ENCODE results near the gene CCL4L2. TPM values are rescaled to one million over a fixed set of nuclear protein-coding genes. Genes with fewer than 3 reads are reported as not detected.
A peak's percentile ranks its signal among the peaks of the same experiment; 100 is the strongest.
"Not testable (repeated sequence)": the region's sequence is repeated elsewhere in the genome, so short reads cannot be mapped to it uniquely, and the experiment has no call there.

The CCL4L2 gene
- not detected for total RNA-seq
- under 1 TPM in 1 of 4 donors, not detected in 3; 0.38 TPM for polyA plus RNA-seq

DNA sequence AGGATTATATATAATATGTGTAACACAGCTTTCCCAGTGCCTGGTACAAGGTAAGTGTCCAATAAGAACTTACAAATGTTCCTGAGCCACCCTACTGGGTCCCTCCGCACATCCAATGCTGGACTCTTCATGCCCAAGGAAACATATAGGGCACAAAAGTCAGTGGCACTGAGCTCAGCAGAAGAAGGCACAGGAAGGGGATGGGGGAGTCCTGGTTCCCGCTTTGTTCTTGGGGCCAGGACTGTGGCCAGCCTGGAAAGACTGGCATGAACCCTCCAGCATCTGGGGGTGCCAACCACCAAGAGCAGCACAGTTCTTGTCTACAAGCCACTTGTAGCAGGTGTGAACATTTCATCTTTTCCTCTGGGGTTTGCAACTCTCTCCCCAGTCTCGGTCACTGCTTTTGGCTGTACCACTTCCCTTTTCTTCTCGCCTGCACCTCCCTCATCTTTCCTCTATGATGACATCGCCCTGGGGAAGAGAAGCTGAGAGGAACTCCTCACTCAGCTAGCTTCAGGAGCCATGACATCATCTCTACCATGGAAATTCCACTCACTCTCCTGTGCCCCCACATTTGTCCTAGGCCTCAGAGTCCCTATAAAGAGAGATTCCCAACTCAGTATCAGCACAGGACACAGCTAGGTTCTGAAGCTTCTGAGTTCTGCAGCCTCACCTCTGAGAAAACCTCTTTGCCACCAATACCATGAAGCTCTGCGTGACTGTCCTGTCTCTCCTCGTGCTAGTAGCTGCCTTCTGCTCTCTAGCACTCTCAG, at the start of gene CCL4L2:
CCL4L2 (plus strand) TSS at position 625 of the 773 bp plus-strand sequence.
- DNase-seq; H3K27ac ChIP-seq (ENCODE audit: insufficient read depth, low read length, poor library complexity, severe bottlenecking); H3K4me1 ChIP-seq (ENCODE audit: control insufficient read depth, insufficient read depth, low read length, poor library complexity, severe bottlenecking); H3K4me3 ChIP-seq (ENCODE audit: low read depth, low read length); H3K9me3 Mint-ChIP-seq; H3K36me3 ChIP-seq (ENCODE audit: control insufficient read depth, insufficient read depth, low read length); H3K4me3 Mint-ChIP-seq; H3K27me3 ChIP-seq (ENCODE audit: control insufficient read depth, insufficient read depth, low read length); H3K9me3 ChIP-seq (ENCODE audit: control insufficient read depth in 2 of 2, low read length in 2 of 2); H3K36me3 Mint-ChIP-seq; H3K4me1 Mint-ChIP-seq; H3K27ac Mint-ChIP-seq: not testable (repeated sequence)
- peak; percentile 37 to 46 for ATAC-seq (ENCODE audit: low read depth in 2 of 2)
- H3K27me3 Mint-ChIP-seq = peaks cover 23% of the 10 kb centered on the region

DNA sequence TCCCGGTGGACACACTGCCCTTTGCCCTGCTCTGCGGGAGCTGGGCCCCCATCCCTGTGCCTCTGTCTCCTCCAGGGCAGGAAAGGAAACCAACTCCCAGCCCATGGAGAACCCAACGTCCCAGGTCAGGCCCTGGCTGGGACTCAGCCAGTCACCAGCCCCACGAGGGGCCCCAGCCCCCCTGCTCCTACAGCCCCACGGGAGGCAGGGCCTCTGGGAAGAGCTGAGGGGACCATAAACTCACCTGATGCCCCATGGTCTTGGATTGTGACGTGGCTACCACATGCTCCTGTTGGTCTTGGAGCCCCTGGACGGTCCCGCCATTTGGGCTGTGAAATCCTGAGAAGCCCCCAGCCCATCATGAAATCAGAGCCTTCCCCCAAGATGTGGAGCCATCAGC, 42.0 kb upstream of the CCL4L2 start:
- ATAC-seq (ENCODE audit: low read depth in 2 of 2); H3K9me3 Mint-ChIP-seq; H3K27me3 Mint-ChIP-seq; H3K4me1 Mint-ChIP-seq; H3K4me1 ChIP-seq (ENCODE audit: control insufficient read depth, insufficient read depth, low read length, poor library complexity, severe bottlenecking); H3K27me3 ChIP-seq (ENCODE audit: control insufficient read depth, insufficient read depth, low read length); H3K4me3 Mint-ChIP-seq; H3K4me3 ChIP-seq (ENCODE audit: low read depth, low read length); H3K27ac ChIP-seq (ENCODE audit: insufficient read depth, low read length, poor library complexity, severe bottlenecking); H3K27ac Mint-ChIP-seq; H3K36me3 ChIP-seq (ENCODE audit: control insufficient read depth, insufficient read depth, low read length); H3K36me3 Mint-ChIP-seq; H3K9me3 ChIP-seq (ENCODE audit: control insufficient read depth in 2 of 2, low read length in 2 of 2); DNase-seq: not testable (repeated sequence)

DNA sequence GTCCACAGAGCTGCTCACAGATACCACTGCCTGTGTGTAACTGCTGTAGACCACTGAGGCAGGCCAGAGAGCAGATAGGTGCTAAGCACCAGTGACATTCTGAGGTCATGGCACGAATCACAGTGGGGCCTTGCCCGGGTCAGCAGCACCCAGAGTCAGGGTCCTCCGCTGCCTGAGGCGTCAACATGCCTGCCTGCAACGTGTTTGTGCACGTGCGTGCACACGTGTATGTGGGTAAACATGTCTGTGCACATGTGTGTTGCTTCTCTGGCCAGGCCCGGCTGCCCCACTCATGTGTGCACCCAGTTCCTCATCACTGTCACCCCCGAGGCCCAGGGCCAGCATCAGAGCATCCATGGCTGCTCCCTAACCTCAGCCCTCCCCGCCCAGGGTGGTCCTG, 34.3 kb upstream of the CCL4L2 start, which contains the start of gene TBC1D3B:
TBC1D3B (minus strand) TSS at position 101 of the 400 bp plus-strand sequence. CDS start 1,586 bp downstream, outside the sequence.
- not testable (repeated sequence) for H3K36me3 ChIP-seq (ENCODE audit: control insufficient read depth, insufficient read depth, low read length); H3K27ac ChIP-seq (ENCODE audit: insufficient read depth, low read length, poor library complexity, severe bottlenecking); H3K27me3 ChIP-seq (ENCODE audit: control insufficient read depth, insufficient read depth, low read length); H3K4me1 ChIP-seq (ENCODE audit: control insufficient read depth, insufficient read depth, low read length, poor library complexity, severe bottlenecking); ATAC-seq (ENCODE audit: low read depth in 2 of 2); H3K9me3 Mint-ChIP-seq; H3K9me3 ChIP-seq (ENCODE audit: control insufficient read depth in 2 of 2, low read length in 2 of 2); DNase-seq; H3K4me1 Mint-ChIP-seq; H3K36me3 Mint-ChIP-seq; H3K27ac Mint-ChIP-seq; H3K4me3 Mint-ChIP-seq; H3K27me3 Mint-ChIP-seq; H3K4me3 ChIP-seq (ENCODE audit: low read depth, low read length)

DNA sequence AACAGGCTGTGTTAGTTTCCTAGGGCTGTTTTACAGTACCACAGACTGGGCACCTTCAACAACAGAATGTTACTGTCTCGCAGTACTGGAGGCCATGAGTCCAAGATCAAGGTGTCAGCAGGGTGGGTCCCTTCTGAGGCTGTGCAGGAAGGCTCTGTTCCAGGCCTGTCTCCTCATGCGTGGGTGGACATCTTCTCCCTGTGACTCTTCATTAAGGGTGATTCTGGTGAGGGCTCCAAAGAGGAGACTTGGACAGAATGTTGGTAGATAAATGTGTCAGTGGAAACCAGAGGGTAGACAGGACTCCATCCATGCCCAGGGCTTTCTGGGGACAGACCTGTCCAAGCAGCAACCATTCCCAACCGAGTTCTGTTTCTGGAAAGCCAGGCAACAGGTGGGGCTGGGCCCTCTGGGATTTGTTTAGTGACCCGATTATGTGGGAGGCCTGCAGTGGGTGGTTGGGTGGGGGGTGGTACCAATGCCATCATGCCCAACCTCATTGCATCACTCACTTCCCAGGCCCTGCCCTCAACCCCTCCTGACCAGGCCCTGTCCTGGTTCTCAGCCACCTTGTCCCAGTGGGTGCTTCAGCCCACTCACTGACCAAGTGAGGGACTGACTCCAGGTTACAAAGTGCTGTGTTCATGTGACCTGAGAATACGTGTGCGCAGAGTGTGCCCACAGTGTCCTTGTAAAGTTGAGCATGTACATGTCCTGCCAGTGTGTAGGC, 29.3 kb upstream of the CCL4L2 start:
- not testable (repeated sequence) for ATAC-seq (ENCODE audit: low read depth in 2 of 2); H3K4me1 Mint-ChIP-seq; H3K4me3 ChIP-seq (ENCODE audit: low read depth, low read length); H3K4me3 Mint-ChIP-seq; H3K9me3 Mint-ChIP-seq; H3K36me3 ChIP-seq (ENCODE audit: control insufficient read depth, insufficient read depth, low read length); H3K27ac Mint-ChIP-seq; DNase-seq; H3K27ac ChIP-seq (ENCODE audit: insufficient read depth, low read length, poor library complexity, severe bottlenecking); H3K4me1 ChIP-seq (ENCODE audit: control insufficient read depth, insufficient read depth, low read length, poor library complexity, severe bottlenecking); H3K36me3 Mint-ChIP-seq; H3K9me3 ChIP-seq (ENCODE audit: control insufficient read depth in 2 of 2, low read length in 2 of 2); H3K27me3 ChIP-seq (ENCODE audit: control insufficient read depth, insufficient read depth, low read length)
- peaks cover 45% of the 10 kb centered on the region for H3K27me3 Mint-ChIP-seq

DNA sequence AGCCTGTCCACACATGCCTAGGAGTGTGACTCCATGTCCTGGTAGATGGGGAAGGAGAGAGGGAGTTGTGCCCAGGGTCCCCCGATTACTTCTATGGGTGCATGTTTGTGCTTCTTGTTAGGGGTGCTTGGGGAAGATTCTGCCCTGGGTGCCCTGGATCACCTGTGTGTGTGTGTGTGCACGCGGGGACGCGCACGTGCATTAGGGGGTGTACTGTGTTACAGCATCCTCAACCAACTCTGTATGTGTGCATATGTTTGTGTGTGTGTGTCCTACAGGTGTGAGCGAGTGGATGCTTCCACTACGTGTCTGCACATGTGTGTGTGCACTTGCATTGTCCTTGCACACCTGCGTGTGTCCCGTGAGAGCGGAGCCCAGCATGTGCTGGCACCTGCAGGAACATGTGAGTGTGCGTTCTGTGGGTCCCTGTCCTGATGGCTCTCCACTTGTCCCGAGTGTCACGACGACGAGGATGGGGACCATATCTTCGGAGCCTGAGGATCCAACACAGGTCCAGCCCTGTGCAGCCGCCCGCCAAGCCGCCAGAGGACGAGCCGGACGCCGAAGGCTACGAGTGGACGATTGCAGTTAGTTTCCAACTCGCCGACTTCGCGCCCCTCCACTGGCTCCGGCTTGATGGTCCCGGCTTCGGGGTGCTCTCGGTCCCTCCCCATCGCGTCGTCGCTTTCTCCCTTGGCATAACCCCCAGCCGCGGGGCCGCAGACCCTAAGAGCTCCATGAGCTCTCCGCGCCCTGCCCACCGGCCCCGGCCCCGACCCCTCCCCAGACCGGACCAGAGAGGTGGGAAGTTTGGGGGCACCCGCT, 28.5 kb upstream of the CCL4L2 start:
- Histone ChIP-seq H3K4me3 (ENCODE audit: low read depth, low read length) (no peak overlapping the region), H3K9me3 (ENCODE audit: control insufficient read depth in 2 of 2, low read length in 2 of 2) (no peaks in the 10 kb centered on the region), H3K27me3 (ENCODE audit: control insufficient read depth, insufficient read depth, low read length) (peaks cover 3% of the 10 kb centered on the region), H3K36me3 (ENCODE audit: control insufficient read depth, insufficient read depth, low read length) (no peaks in the 10 kb centered on the region), H3K27ac (ENCODE audit: insufficient read depth, low read length, poor library complexity, severe bottlenecking) (no peak overlapping the region), H3K4me1 (ENCODE audit: control insufficient read depth, insufficient read depth, low read length, poor library complexity, severe bottlenecking) (peaks cover 4% of the 10 kb centered on the region)
- Mint-ChIP-seq H3K36me3 (peaks cover 2% of the 10 kb centered on the region), H3K27me3 (peaks cover 48% of the 10 kb centered on the region), H3K9me3 (peaks cover 0 to 1% (median 0%) of the 10 kb centered on the region in 7 donors), H3K27ac (no peak overlapping the region), H3K4me1 (no peaks in the 10 kb centered on the region), H3K4me3 (no peak overlapping the region)
- no peak for DNase-seq
- no peak for ATAC-seq (ENCODE audit: low read depth in 2 of 2)

DNA sequence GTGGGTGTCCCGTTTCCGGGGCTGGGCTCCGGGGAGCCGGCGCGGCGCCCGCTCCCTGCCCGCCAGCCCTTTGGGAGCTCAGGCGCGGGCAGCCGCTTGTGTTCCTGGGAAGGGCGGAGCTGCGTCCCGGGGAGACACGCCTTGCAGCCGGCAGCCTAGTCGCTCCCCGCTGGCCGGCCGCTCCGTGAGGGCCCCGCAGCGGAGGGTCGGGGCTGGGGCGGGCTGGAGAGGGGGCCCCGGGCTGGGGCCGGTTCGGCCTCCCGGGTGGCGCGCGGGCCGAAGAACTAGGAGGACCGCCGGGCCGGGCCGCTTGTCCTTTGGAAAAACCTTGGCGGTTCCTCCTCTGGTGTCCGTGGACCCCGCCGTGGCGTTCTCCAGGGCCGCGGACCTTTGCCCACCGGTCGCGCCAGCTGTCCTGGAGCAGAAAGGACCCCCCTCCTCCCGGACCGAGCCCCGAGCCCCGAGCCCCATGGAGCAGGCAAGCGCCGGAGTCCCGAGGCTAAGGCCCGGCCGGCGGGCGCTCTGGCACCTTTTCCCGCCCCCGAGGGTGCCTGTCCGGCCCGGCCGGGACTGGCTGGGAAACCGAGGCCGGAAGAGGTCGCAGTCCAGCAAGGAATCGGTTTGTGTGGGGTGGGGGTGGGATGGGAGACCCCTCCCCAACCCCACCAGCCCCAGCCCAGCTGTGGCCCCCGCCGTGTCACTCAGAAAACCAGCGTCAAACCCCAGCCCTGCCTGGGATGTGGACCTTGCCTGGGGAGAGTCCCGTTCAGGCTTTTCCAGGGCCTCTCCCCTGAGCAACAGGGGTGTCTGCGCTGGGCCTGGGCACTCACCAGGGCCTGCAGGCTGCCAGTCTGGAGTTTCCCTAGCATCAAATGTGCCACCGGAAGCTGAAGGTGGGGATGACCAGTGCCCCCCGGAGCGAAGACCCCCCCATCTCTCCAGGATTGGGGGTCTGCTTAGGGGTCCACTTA, 27.6 kb upstream of the CCL4L2 start:
- ATAC-seq (ENCODE audit: low read depth in 2 of 2) = peak in 1 of 2 donors; percentile 8
- no peak overlapping the region for H3K4me3 Mint-ChIP-seq
- H3K9me3 Mint-ChIP-seq = peaks cover 0 to 1% (median 0%) of the 10 kb centered on the region in 7 donors
- Histone ChIP-seq H3K27me3 (ENCODE audit: control insufficient read depth, insufficient read depth, low read length) (peaks cover 3% of the 10 kb centered on the region), H3K36me3 (ENCODE audit: control insufficient read depth, insufficient read depth, low read length) (no peaks in the 10 kb centered on the region), H3K9me3 (ENCODE audit: control insufficient read depth in 2 of 2, low read length in 2 of 2) (no peaks in the 10 kb centered on the region), H3K27ac (ENCODE audit: insufficient read depth, low read length, poor library complexity, severe bottlenecking) (no peak overlapping the region), H3K4me3 (ENCODE audit: low read depth, low read length) (no peak overlapping the region), H3K4me1 (ENCODE audit: control insufficient read depth, insufficient read depth, low read length, poor library complexity, severe bottlenecking) (peaks cover 4% of the 10 kb centered on the region)
- no peak overlapping the region for H3K27ac Mint-ChIP-seq
- DNase-seq = no peak
- no peaks in the 10 kb centered on the region for H3K4me1 Mint-ChIP-seq
- peaks cover 2% of the 10 kb centered on the region for H3K36me3 Mint-ChIP-seq
- peaks cover 57% of the 10 kb centered on the region for H3K27me3 Mint-ChIP-seq
